ENCODE measurements around the gene ARFGAP2.
"Not testable (repeated sequence)": the region's sequence is repeated elsewhere in the genome, so short reads cannot be mapped to it uniquely, and the experiment has no call there.

ARFGAP2 gene

DNA sequence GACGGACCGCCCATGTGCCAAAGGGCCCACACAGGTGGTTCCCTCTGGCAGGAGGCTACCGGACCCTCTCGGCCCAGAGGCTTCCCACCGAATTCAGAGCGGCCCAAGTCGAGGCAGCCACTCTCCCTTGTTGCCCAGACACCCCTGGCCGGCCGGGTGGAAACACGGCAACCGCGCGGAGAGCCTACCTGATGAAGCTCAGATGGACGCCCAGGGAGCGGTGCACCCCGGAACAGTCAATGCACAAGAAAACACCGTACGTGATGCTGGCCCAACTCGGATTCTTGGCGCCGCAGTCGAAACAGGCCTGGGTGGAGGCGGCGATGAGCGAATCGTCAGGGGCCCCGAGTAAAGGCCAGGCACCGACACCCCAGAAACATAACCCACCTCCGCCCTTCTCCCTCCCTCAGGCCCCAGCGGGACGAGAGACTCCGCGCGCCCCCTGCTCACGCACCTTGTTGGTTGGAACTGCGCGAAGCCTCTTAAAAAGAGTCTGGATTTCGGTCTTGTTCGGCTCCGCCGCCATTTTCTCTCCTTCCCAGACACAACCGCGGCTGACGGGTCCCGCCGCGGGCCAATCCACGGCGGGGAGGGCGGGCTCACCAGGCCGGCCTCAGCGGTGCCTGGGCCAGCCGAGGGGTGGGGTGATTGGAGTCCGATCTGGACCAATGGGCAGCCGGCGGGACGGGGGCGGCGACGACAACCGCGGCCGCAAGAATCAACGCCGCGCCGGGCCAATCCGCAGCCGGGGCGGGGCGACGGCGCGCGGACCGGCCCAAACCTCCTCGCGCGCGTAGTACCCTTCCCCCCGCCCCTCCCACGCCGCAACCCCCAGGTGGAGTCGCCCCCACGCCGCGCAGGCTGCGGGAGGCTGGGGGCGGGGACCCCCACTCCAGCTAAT is at the start of gene ARFGAP2:
Gene ARFGAP2 (minus strand): TSS at position 552 of the 901 bp plus-strand sequence. CDS start 26 bp downstream, at position 526.
- H3K4me1 Mint-ChIP-seq = peaks cover 49% of the 10 kb centered on the region
- peaks cover 1% of the 10 kb centered on the region for H3K27me3 Mint-ChIP-seq
- H3K9me3 Mint-ChIP-seq = no peaks in the 10 kb centered on the region
- H3K27ac Mint-ChIP-seq = peak within 1 kb of the TSS; percentile 99
- H3K4me3 Mint-ChIP-seq = peak within 1 kb of the TSS; percentile 94
- H3K36me3 Mint-ChIP-seq = no peaks in the 10 kb centered on the region

- H3K4me3 Mint-ChIP-seq = no peak overlapping the region
- H3K27ac Mint-ChIP-seq = peak overlapping the region; percentile 47
- H3K27me3 Mint-ChIP-seq = no peaks in the 10 kb centered on the region
- H3K4me1 Mint-ChIP-seq = peaks cover 28% of the 10 kb centered on the region
- H3K9me3 Mint-ChIP-seq = no peaks in the 10 kb centered on the region
- H3K36me3 Mint-ChIP-seq = peaks cover 17% of the 10 kb centered on the region
Measured at GRCh38 chr11:47225552-47226400, 49.1 kb upstream of the ARFGAP2 start.

- Mint-ChIP-seq H3K36me3 (peaks cover 16% of the 10 kb centered on the region), H3K9me3 (no peaks in the 10 kb centered on the region), H3K4me1 (peaks cover 45% of the 10 kb centered on the region), H3K27me3 (no peaks in the 10 kb centered on the region), H3K27ac (peak overlapping the region; percentile 65), H3K4me3 (no peak overlapping the region)
Measured at GRCh38 chr11:47222696-47223095, 46.0 kb upstream of the ARFGAP2 start.

GRCh38 chr11:47220401-47220821 is 43.7 kb upstream of the ARFGAP2 start:
- peaks cover 50% of the 10 kb centered on the region for H3K4me1 Mint-ChIP-seq
- peak overlapping the region; percentile 37 for H3K27ac Mint-ChIP-seq
- peak overlapping the region; percentile 0 for H3K4me3 Mint-ChIP-seq
- no peaks in the 10 kb centered on the region for H3K9me3 Mint-ChIP-seq
- H3K36me3 Mint-ChIP-seq = peaks cover 19% of the 10 kb centered on the region
- H3K27me3 Mint-ChIP-seq = no peaks in the 10 kb centered on the region

GRCh38 chr11:47216121-47216798 is 39.6 kb upstream of the ARFGAP2 start:
- Mint-ChIP-seq H3K36me3 (peaks cover 14% of the 10 kb centered on the region), H3K9me3 (no peaks in the 10 kb centered on the region), H3K27ac (peak overlapping the region; percentile 100), H3K4me1 (peaks cover 44% of the 10 kb centered on the region), H3K27me3 (no peaks in the 10 kb centered on the region), H3K4me3 (peak overlapping the region; percentile 100)

DNA sequence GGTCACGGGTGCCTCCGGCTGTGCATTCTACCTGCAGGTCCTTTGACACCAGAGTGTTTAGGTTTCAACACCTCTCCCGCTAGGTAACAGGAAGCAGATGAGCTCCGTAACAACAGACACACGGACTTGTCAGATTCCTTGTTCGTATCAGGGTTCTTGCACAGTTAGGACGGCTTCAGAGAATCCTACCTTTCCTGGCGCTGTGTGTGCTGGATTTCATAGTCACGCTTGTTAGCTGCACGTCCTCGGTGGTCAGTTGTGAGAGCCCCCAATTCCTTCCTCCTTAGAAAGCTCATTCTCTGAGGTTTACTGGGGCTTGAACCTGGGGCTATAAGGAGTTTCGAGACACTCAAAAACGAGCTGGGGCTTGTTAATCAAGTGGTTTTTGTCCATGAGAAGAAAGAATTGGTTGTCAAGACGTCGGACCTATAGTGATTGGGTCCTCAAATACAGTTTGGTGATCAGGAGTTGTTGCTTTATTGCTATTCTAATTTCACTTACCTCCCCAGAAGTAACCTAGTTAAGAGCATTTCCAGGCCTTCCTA is 38.8 kb upstream of the ARFGAP2 start:
- peak overlapping the region; percentile 100 for H3K27ac Mint-ChIP-seq
- H3K27me3 Mint-ChIP-seq = no peaks in the 10 kb centered on the region
- peaks cover 14% of the 10 kb centered on the region for H3K36me3 Mint-ChIP-seq
- H3K4me1 Mint-ChIP-seq = peaks cover 42% of the 10 kb centered on the region
- no peaks in the 10 kb centered on the region for H3K9me3 Mint-ChIP-seq
- peak overlapping the region; percentile 100 for H3K4me3 Mint-ChIP-seq

DNA sequence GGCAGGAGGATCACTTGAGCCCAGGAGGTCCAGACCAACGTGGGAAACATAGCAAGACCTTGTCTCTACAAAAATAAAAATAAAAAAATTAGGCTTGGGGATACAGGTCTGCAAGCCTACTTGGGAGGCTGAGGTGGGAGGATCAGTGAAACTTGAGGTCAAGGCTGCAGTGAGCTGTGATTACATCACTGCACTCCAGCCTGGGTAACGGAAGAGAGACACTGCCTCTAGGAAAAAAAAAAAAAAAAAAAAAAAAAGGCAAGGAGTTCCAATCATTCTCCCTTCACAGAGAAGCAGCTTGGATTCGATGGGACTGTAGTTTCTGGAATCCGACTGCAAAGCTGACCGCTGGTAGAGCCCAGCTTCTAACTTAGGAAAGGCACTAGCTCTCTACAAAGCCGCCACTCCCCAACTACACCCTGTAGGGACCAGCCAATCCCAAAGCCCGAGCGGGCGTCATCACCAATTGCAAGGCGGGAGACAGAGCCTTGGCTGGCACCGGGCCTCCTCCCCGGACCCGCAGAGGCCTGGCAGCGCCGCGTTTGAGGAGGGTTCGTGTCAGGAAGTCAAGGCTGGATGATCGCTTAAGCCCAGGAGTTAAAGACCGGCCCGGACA is 37.4 kb upstream of the ARFGAP2 start:
- peaks cover 14% of the 10 kb centered on the region for H3K36me3 Mint-ChIP-seq
- no peaks in the 10 kb centered on the region for H3K27me3 Mint-ChIP-seq
- peaks cover 31% of the 10 kb centered on the region for H3K4me1 Mint-ChIP-seq
- H3K4me3 Mint-ChIP-seq = peak overlapping the region; percentile 100
- H3K27ac Mint-ChIP-seq = peak overlapping the region; percentile 100
- H3K9me3 Mint-ChIP-seq = no peaks in the 10 kb centered on the region

- Mint-ChIP-seq H3K36me3 (peaks cover 8% of the 10 kb centered on the region), H3K9me3 (no peaks in the 10 kb centered on the region), H3K27me3 (no peaks in the 10 kb centered on the region), H3K4me1 (peaks cover 24% of the 10 kb centered on the region), H3K4me3 (no peak overlapping the region), H3K27ac (peak overlapping the region; percentile 17)
Measured at GRCh38 chr11:47212938-47213337, 36.3 kb upstream of the ARFGAP2 start.

DNA sequence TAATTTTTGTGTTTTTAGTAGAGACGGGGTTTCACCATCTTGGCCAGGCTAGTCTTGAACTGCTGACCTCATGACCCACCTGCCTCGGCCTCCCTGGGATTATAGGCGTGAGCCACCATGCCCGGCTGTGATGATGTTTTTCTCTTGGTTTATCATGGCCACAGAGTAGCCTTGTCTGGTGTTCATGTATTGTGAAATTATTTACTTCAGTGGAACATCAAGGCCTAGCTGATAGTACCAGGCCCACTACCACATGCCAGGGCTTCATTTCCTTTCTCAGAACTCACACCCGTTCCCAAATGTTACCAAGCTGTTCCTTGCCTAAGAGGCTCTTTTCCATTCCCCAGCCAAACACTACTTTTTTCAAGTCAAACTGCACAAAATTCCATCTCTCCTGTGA is 31.9 kb upstream of the ARFGAP2 start:
- no peak overlapping the region for H3K4me3 Mint-ChIP-seq
- H3K4me1 Mint-ChIP-seq = peaks cover 2% of the 10 kb centered on the region
- no peaks in the 10 kb centered on the region for H3K9me3 Mint-ChIP-seq
- H3K36me3 Mint-ChIP-seq = no peaks in the 10 kb centered on the region
- no peak overlapping the region for H3K27ac Mint-ChIP-seq
- no peaks in the 10 kb centered on the region for H3K27me3 Mint-ChIP-seq

GRCh38 chr11:47208008-47208552 is 31.4 kb upstream of the ARFGAP2 start:
- H3K4me1 Mint-ChIP-seq, H3K36me3 Mint-ChIP-seq, H3K9me3 Mint-ChIP-seq, H3K27ac Mint-ChIP-seq, H3K27me3 Mint-ChIP-seq, H3K4me3 Mint-ChIP-seq: not testable (repeated sequence)

- Mint-ChIP-seq H3K36me3 (no peaks in the 10 kb centered on the region), H3K27me3 (no peaks in the 10 kb centered on the region), H3K4me3 (no peak overlapping the region), H3K27ac (no peak overlapping the region), H3K9me3 (no peaks in the 10 kb centered on the region), H3K4me1 (no peaks in the 10 kb centered on the region)
Measured at GRCh38 chr11:47207459-47207858, 30.8 kb upstream of the ARFGAP2 start.

DNA sequence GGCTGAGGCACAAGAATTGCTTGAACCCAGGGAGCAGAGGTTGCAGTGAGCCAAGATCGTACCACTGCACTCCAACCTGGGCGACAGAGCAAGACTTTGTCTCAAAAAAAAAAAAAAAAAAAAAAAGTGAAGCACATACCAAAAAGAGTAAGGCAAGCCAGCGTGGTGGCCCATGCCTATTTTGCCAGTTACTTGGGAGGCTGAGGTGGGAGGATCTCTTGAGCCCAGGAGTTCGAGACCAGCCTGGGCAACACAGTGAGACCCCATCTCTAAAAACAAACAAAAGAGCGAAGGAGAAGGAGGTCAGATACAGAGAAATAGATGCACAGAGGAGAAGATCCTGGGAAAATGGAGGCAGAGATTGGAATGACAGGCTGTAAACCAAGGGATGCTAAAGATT is 29.9 kb upstream of the ARFGAP2 start:
- not testable (repeated sequence) for H3K27ac Mint-ChIP-seq, H3K27me3 Mint-ChIP-seq, H3K36me3 Mint-ChIP-seq, H3K4me1 Mint-ChIP-seq, H3K9me3 Mint-ChIP-seq, H3K4me3 Mint-ChIP-seq

DNA sequence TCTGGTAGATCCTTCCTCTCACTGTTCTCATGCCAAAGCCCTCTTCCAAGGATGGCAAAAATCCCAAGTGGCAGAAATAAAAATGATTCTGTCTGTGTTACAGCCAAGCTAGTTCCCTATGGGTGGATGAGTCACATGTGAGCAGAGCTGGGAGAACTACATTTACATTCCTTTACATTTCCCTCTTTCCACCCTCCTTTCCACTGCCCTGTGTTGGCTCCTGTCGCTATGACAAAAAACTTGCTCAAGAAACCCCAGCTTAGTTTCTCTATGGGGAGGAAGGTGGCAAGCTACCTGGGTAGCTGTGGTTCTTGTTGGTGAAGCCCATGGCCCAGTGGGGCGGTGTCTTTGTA is 27.9 kb upstream of the ARFGAP2 start:
- no peaks in the 10 kb centered on the region for H3K27me3 Mint-ChIP-seq
- no peaks in the 10 kb centered on the region for H3K4me1 Mint-ChIP-seq
- H3K27ac Mint-ChIP-seq = no peak overlapping the region
- no peaks in the 10 kb centered on the region for H3K36me3 Mint-ChIP-seq
- H3K4me3 Mint-ChIP-seq = no peak overlapping the region
- H3K9me3 Mint-ChIP-seq = no peaks in the 10 kb centered on the region

GRCh38 chr11:47202576-47202975 is 25.9 kb upstream of the ARFGAP2 start:
- Mint-ChIP-seq H3K9me3 (no peaks in the 10 kb centered on the region), H3K27ac (no peak overlapping the region), H3K27me3 (no peaks in the 10 kb centered on the region), H3K4me1 (no peaks in the 10 kb centered on the region), H3K4me3 (no peak overlapping the region), H3K36me3 (no peaks in the 10 kb centered on the region)

DNA sequence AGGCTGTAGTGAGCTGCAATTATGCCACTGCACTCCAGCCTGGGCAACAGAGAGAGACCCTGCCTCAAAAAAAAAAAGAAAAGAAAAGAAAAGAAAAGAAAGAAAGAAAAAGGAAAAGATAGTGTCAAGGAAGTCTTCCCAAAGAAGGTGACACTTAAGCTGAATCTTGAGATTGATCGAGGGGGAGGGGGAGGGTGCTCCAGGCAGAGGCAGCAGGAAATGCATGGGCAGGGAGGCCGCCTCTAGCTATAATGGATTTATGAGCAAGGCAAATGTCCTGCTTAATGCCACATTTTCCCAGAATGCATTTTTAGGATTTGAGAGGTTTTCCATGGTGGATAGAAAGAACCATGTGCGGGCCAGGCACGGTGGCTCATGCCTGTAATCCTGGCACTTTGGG is 24.3 kb upstream of the ARFGAP2 start:
- Mint-ChIP-seq H3K36me3 (no peaks in the 10 kb centered on the region), H3K4me1 (no peaks in the 10 kb centered on the region), H3K27me3 (no peaks in the 10 kb centered on the region), H3K9me3 (no peaks in the 10 kb centered on the region), H3K4me3 (no peak overlapping the region), H3K27ac (no peak overlapping the region)
